HFFc6 (cell line): ENCODE results near the gene TMEM179. TPM values are rescaled to one million over a fixed set of nuclear protein-coding genes. Genes with fewer than 3 reads are reported as not detected.

Source experiments
- DNase-seq: peaks from one replicate; pipeline ENCODE4 v3.0.0-alpha.2; 2018
- H3K27ac Mint-ChIP-seq: 2 replicates; pipeline ENCODE4 v1.8.0; 2020; ENCODE audit warnings: mild to moderate bottlenecking, mixed read lengths
- H3K27me3 Mint-ChIP-seq: 2 replicates; pipeline ENCODE4 v1.8.0; 2021; ENCODE audit warnings: mild to moderate bottlenecking, moderate library complexity, mixed read lengths; ENCODE audit not compliant: insufficient read depth
- H3K36me3 Mint-ChIP-seq: 2 replicates; pipeline ENCODE4 v1.8.0; 2021; ENCODE audit warnings: low read depth, mixed read lengths
- H3K4me1 Mint-ChIP-seq: 2 replicates; pipeline ENCODE4 v1.8.0; 2020; ENCODE audit warnings: low read depth, mixed read lengths
- H3K4me3 Mint-ChIP-seq: 2 replicates; pipeline ENCODE4 v1.8.0; 2020; ENCODE audit warnings: mild to moderate bottlenecking, moderate library complexity, mixed read lengths
- H3K9me3 Mint-ChIP-seq: 2 replicates; pipeline ENCODE4 v1.8.0; 2020; ENCODE audit warnings: mild to moderate bottlenecking, mixed read lengths
- CTCF ChIP-seq: fragments of 200-600 bp; sonication (generic); IDR thresholded peaks from 2 replicates; pipeline ENCODE4 v1.5.0; 2021; ENCODE audit warnings: antibody characterized with exemption, mild to moderate bottlenecking
- total RNA-seq, 6 experiments: library from RNA; stranded (reverse); fragmentation: NEBNext Ultra II Directional; extraction: Animal tissue kit (Norgen Biotek cat#: 25700); gene quantifications; 2 replicates in 1 of 6; 3 replicates in 5 of 6; pipeline ENCODE4 v1.2.3, GENCODE V29; 2021

Gene TMEM179
- total RNA-seq, 6 experiments from 2014 or later: not detected

DNA sequence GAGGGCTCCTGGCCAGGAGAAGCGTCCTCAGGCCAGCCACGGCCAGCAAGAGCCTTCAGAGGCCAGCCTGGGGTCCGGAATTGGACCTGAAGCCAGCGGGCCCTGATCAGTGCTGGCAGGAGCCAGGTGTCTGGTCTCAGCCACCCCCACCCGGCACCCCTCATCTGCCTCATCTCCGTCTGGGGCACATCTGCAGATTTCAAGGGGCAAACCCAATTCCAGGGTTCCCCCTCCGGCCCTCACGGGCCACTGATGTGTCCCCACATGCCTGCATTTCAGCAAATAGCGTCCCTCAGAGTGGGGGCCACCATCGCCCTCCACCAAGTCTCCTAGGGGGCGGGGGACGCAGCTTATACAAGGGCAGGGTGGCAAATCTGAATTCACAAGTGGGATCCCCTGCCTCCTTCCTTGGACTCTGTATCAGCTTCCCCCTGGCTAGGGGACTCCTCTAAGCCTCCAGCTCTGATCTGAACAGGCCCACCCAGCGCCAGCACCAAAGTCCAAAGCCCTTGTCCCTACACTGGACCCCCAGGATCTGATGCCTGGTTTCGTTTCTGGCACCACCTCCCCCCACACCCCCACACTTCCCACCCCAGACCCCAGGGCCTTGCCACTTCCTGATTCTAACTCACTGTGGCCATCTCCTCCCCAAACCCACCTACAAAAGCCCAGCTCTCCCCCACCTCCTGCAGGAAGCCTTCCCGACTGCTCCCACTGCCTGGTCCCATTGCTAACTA lies 10.1 kb downstream of the TMEM179 start:
- peaks cover 7% of the 10 kb centered on the region for H3K4me1 Mint-ChIP-seq
- no peak for TF ChIP-seq CTCF
- DNase-seq: no peak
- H3K27ac Mint-ChIP-seq: no peak overlapping the region
- H3K36me3 Mint-ChIP-seq: no peaks in the 10 kb centered on the region
- H3K27me3 Mint-ChIP-seq: peaks cover 24% of the 10 kb centered on the region
- H3K4me3 Mint-ChIP-seq: no peak overlapping the region
- no peaks in the 10 kb centered on the region for H3K9me3 Mint-ChIP-seq

DNA sequence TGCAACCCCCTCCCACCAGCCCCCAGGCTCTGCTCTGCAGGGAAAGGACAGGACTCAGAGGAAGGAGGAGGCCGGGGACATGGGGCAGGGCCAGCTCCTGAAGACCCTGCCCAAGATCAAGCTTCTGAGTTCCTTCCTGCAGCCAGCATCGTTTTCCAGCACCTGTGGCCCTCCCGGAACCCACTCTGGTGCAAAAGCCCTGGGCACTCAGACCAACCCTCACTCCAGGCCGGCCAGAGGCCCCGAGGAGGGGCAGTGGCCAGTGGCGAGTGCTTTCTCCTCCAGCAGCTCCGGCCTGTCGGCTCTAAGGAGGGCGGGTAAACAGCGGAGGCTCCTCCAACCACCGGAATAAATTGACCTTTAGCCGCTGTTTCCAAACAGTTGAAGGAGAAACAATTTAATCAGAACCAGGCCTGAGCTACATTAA lies 10.8 kb downstream of the TMEM179 start:
- Mint-ChIP-seq H3K36me3 (no peaks in the 10 kb centered on the region), H3K4me1 (peaks cover 7% of the 10 kb centered on the region), H3K9me3 (no peaks in the 10 kb centered on the region), H3K27me3 (peaks cover 25% of the 10 kb centered on the region), H3K4me3 (no peak overlapping the region), H3K27ac (no peak overlapping the region)
- TF ChIP-seq CTCF: no peak
- DNase-seq: no peak

- Mint-ChIP-seq H3K4me1 (peaks cover 7% of the 10 kb centered on the region), H3K27ac (no peak overlapping the region), H3K27me3 (peaks cover 21% of the 10 kb centered on the region), H3K4me3 (no peak overlapping the region), H3K9me3 (no peaks in the 10 kb centered on the region), H3K36me3 (no peaks in the 10 kb centered on the region)
- DNase-seq: no peak
- no peak for TF ChIP-seq CTCF
These were observed 11.3 kb downstream of the TMEM179 start for GRCh38 chr14:104593241-104593701.

DNA sequence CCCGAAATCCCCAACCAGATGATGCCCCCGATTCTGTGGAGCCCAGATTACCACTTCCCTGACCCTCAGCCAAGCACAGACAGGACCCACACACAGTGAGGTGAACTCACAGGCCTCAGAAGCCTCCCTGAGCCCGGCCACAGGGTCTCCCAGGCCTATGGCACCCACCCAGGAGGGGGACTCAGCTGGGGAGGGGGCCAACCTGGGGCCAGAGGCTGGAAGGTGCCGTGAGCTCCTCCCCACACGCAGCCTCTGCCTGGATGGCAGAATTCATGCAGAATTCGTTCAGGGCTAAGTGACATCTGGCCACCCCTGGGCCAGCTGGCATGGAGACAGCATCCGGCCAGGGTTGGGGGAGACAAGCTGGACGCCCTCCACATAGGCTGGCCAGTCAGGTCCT lies 11.8 kb downstream of the TMEM179 start:
- Mint-ChIP-seq H3K27ac (no peak overlapping the region), H3K4me1 (peaks cover 7% of the 10 kb centered on the region), H3K27me3 (peaks cover 20% of the 10 kb centered on the region), H3K9me3 (no peaks in the 10 kb centered on the region), H3K4me3 (no peak overlapping the region), H3K36me3 (no peaks in the 10 kb centered on the region)
- no peak for DNase-seq
- TF ChIP-seq CTCF: no peak

GRCh38 chr14:104592292-104592672 lies 12.3 kb downstream of the TMEM179 start:
- Mint-ChIP-seq H3K27ac (no peak overlapping the region), H3K4me3 (no peak overlapping the region), H3K4me1 (peaks cover 7% of the 10 kb centered on the region), H3K36me3 (no peaks in the 10 kb centered on the region), H3K9me3 (no peaks in the 10 kb centered on the region), H3K27me3 (peaks cover 20% of the 10 kb centered on the region)
- no peak for DNase-seq
- TF ChIP-seq CTCF: no peak
